ENCODE data around the gene SLC66A2.

Gene SLC66A2

GRCh38 chr18:79952456-79952995 is 1.1 kb upstream of the SLC66A2 start:
- DNase-seq (ENCODE audit: extremely low read depth in 1 of 2, low read depth in 1 of 2) = no peak

DNA sequence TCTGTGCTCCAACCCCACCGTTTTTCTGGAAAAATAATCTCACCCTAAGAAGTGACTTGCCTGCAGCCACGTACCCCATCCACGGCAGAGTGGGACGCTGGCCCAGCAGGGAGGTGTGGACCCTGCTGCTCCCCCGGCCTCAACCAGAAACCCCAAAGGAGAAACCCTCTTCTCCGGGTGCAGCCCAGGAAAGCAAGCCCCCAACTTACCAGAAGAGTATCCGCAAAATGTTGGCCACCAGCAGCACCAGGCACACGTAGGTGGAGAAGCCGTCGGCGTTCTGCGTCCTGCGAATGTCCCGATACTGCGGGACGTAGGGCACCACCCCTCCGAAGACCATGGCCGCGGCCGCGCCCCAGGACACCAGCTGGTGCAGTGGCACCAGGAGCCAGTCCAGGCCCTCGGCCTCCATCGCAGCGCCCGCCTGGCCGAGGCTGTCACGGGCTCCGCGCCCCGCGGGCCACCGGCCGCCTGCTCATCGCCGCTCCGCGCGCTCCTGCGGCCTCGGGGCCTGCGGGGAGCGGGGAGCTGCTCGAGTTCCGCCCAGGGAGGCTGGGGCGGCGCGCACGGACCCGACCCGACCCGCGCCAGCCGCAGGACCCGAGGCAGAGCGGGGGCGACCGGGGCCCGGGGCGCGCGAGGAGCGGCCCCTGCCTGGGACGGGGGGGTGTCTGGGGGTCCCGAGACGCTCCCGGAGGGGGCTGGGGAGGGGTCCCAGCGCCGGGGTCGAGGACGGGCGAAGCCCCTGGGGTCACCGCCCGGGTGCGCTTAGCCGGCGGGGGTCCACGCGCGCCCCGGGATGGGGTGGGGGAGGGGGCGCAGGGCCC is 725 bp downstream of the SLC66A2 start:
- no peak for DNase-seq (ENCODE audit: extremely low read depth in 1 of 2, low read depth in 1 of 2)

DNA sequence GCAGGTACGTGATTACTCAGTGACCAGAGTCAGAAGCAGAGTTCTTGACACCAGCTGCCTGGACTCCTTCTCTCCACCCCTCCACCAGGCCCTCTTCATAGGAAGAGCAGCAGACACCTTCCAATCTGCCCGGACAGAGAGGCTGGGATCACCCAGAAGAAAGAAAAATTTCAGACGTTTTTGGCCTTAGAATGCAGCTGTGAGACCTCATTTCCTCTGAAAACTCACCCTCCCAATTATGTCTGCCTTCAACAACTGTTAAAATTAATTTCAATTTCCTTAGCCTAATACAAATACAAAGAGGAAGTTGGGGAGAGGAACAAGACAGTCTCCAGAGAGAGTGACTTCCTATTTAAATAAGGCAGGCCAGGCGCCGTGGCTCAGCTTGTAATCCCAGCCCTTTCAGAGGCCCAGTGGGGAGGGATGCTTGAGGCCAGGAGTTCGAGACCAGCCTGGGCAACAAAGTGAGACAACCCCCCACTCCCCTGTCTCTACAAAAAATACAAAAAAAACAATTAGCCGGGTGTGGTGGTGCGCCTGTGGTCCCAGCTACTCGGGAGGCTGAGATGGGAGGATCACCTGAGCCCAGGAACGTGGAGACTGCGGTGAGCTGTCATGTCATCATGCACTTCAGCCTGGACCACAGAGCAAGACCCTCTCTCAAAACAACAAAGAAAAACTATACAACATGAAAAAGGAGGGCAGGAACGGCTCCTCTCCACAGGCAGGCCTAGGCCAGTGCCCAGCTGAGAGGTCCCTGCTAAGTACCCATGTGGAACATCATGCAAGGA is 1.6 kb downstream of the SLC66A2 start:
- no peak for DNase-seq (ENCODE audit: extremely low read depth in 1 of 2, low read depth in 1 of 2)

GRCh38 chr18:79948719-79949411 is 2.6 kb downstream of the SLC66A2 start:
- no peak for DNase-seq (ENCODE audit: extremely low read depth in 1 of 2, low read depth in 1 of 2)

DNA sequence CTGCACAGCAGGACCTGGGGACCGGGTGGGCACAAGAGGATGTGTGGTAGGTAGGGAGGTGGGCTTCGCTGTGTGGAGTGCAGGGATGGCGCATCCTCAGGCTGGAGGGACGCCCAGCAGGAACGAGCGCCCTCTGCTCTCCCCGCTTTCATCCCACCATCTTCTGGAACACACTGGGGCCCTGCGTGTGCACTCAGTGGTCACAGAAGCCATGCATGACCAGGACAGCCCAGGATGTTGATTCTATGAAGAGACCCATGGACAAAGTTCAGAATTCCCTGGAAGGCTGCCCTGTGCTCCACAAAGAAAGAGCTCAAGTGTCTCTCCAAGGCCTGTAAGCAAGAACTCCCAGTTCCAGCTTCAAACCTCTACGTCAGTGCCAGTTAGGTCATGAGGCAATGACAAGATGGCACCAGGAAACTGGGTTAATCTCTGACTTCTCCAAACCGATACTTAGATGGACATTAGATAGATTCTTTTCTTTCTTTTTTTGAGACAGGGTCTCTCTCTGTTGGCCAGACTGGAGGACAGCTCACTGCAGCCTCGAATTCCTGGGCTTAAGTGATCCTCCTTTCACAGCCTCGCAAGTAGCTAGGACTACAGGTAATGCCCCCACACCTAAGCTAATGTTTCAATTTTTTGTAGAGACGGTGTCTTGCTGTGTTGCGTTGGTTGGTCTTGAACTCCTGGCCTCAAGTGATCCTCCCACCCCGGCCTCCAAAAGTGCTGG is 3.4 kb downstream of the SLC66A2 start:
- no peak for DNase-seq (ENCODE audit: extremely low read depth in 1 of 2, low read depth in 1 of 2)

GRCh38 chr18:79947054-79947755 is 4.2 kb downstream of the SLC66A2 start:
- no peak for DNase-seq (ENCODE audit: extremely low read depth in 1 of 2, low read depth in 1 of 2)

- no peak for DNase-seq (ENCODE audit: extremely low read depth in 1 of 2, low read depth in 1 of 2)
These were observed 6.1 kb downstream of the SLC66A2 start for GRCh38 chr18:79945118-79946042.

DNA sequence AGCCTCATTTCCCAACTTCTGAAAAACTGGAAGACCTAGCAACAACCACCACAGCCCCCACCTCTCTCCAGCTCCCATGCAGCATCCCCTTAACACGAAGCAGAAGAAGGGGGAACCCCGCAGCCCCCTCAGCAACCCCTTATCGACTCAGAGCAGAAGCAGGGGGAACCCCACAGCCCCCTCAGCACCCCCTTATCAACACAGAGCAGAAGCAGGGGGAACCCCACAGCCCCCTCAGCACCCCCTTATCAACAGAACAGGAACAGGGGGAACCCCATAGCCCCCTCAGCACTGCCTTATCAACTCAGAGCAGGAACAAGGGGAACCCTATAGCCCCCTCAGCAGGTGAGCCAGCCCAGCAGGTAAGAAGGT is 6.7 kb downstream of the SLC66A2 start:
- DNase-seq (ENCODE audit: extremely low read depth in 1 of 2, low read depth in 1 of 2) = no peak

DNA sequence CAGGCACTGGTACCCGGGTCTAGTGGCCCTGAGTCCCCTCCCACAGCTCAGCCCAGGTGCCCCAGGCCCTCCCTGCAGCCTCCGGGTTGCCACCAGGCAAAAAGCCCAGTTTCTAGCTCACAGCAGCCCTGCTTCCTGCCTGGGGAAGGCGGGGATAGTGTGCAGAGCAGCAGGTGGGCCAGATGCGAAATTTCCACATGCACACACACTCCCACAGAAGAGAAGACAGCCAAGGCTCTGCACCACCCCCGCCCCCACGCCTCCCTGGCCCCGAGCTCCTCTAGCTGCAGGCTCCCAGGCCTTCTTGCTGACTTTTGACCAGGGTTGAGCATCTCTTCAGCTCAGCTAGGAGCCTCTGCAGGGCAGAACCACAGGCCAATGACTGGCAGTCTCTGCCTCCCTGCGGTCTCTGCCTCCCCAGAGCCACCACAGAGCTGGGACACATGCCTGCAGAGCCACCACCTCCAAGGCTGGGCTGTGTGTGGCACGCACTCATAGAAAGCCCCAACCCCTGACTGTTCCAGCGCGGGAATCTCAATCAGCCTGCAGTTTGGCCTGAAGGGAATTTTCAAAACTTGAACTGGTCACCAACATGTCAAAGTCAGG is 7.2 kb downstream of the SLC66A2 start:
- DNase-seq (ENCODE audit: extremely low read depth in 1 of 2, low read depth in 1 of 2) = no peak

DNA sequence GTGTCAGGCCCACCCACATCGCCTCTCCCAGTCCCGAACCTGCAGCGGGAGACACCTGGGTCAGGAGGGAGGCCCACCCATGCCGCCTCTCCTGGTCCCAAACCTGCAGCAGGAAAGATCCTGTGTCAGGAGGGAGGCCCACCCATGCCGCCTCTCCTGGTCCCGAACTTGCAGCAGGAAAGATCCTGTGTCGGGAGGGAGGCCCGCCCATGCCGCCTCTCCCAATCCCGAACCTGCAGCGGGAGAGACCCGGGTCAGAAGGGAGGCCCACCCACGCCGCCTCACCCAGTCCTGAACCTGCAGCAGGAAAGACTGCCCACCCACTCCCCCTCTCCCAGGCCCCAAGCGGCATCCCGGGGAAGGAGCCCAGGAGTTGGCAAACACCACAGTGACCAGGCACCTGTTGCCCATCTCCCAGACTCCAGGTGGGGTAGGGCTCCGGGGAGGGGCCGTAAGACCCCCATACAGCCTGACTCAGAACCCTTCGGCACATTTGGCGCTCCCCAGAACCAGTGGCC is 7.8 kb downstream of the SLC66A2 start:
- DNase-seq (ENCODE audit: extremely low read depth in 1 of 2, low read depth in 1 of 2) = no peak

GRCh38 chr18:79942786-79943607 is 8.5 kb downstream of the SLC66A2 start:
- no peak for DNase-seq (ENCODE audit: extremely low read depth in 1 of 2, low read depth in 1 of 2)

- DNase-seq (ENCODE audit: extremely low read depth in 1 of 2, low read depth in 1 of 2) = no peak
These were observed 9.2 kb downstream of the SLC66A2 start for GRCh38 chr18:79942211-79942610.

DNA sequence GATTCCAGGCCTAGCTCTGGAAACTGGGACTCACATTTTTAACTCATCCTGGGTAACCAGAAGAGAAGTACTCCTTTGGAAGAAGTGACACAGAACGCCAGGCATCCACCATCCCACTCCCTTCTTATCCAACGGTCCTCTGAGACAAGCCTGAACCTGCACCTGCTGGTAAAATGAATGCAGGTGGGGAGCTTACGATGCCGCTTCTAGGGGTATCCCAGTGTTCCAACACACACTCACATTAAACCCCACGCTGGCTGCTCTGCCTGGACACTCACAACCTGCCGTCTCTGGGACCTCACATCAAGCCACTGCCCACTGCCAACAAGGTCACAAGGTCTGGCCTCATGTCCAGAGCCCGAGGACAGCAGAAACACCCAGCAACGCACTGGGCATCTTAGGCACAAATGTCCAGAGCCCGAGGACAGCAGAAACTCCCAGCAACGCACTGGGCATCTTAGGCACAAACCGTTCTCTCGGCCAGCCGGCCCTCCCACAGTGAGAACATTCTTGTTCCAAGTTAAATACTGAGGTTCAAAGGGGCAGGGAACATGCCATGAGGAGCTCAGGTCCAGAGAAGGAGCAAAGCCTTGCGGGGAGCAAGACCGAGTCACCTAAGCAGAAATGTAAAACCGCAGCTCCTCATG is 9.9 kb downstream of the SLC66A2 start:
- DNase-seq (ENCODE audit: extremely low read depth in 1 of 2, low read depth in 1 of 2) = no peak

- no peak for DNase-seq (ENCODE audit: extremely low read depth in 1 of 2, low read depth in 1 of 2)
These were observed 10.5 kb downstream of the SLC66A2 start for GRCh38 chr18:79940814-79941472.

DNA sequence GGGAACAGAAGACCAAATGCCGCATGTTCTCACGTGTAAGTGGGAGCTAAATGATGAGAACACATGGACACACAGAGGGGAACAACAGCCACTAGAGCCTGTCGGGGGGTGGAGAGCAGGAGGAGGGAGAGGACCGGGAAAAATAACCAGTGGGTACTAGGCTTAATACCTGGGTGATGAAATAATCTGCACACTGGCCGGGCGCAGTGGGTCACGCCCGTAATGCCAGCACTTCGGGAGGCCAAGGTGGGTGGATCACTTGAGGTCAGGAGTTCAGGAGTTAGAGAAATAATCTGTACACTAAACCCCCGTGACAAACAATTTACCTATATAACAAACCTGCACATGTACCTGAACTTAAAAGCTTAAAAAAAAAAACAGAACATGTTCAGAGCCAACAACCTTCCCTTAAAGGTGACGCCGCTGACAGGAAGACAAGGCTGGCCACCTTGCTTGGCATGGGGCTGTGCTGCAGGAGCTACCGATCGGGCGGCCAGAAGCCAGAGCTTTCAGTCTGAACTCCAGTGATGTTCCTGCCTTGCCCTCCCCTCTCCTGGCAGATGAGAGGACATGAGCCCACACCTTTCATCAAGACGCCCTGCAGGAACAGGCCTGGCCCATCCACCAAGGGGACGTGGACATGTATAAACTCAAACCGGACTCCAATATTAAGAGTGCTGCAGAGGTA is 11.2 kb downstream of the SLC66A2 start:
- no peak for DNase-seq (ENCODE audit: extremely low read depth in 1 of 2, low read depth in 1 of 2)

DNA sequence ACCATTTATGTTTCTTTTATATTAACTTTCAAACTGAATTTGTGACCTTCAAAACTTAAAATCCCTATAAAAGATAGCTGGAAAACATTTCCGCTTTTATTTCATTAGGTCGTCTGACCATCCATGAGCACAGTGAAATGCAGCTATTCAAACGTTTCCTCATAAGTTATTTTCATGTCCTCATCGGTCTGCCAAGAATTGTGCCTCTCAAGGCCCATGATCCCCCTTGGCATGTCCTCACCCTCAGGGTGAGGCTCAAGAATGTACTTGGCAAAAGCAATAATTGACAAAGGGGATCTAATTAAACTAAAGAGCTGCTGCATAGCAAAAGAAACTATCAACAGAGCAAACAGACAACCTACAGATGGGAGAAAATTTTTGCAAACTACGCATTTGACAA is 12.4 kb downstream of the SLC66A2 start:
- DNase-seq (ENCODE audit: extremely low read depth in 1 of 2, low read depth in 1 of 2) = no peak
